Omental fat pad (tissue), 4 donors: ENCODE results near the gene RGS14. TPM values are rescaled to one million over a fixed set of nuclear protein-coding genes. Genes with fewer than 3 reads are reported as not detected.

Experiments
- ATAC-seq: fragments of 150-250 bp; one replicate; pipeline ENCODE4 v1.9.1; 2016; ENCODE audit warnings: mild to moderate bottlenecking, moderate library complexity; ENCODE audit not compliant: low FRiP score
- DNase-seq: peaks from one replicate; pipeline ENCODE4 v3.0.0-alpha.2; 2019; ENCODE audit warnings: low spot score
- total RNA-seq, 4 donors: library from RNA; depleted of rRNA; stranded (reverse); fragments of >200 nt; gene quantifications; one replicate each; pipeline ENCODE4 v1.1.0, GENCODE V29; 2016
- TF ChIP-seq, protein P1 (sequence below), 3 donors: fragments of 450-650 bp; IDR thresholded peaks; one replicate each; pipeline ENCODE4 v1.5.1; 2016 to 2017; ENCODE audit warnings: antibody characterized with exemption in 3 of 3, mild to moderate bottlenecking in 3 of 3, moderate library complexity in 2 of 3

Gene RGS14
- total RNA-seq, 4 donors from 2014 or later, result 7.1 to 25.1 (median 8.2) TPM

DNA sequence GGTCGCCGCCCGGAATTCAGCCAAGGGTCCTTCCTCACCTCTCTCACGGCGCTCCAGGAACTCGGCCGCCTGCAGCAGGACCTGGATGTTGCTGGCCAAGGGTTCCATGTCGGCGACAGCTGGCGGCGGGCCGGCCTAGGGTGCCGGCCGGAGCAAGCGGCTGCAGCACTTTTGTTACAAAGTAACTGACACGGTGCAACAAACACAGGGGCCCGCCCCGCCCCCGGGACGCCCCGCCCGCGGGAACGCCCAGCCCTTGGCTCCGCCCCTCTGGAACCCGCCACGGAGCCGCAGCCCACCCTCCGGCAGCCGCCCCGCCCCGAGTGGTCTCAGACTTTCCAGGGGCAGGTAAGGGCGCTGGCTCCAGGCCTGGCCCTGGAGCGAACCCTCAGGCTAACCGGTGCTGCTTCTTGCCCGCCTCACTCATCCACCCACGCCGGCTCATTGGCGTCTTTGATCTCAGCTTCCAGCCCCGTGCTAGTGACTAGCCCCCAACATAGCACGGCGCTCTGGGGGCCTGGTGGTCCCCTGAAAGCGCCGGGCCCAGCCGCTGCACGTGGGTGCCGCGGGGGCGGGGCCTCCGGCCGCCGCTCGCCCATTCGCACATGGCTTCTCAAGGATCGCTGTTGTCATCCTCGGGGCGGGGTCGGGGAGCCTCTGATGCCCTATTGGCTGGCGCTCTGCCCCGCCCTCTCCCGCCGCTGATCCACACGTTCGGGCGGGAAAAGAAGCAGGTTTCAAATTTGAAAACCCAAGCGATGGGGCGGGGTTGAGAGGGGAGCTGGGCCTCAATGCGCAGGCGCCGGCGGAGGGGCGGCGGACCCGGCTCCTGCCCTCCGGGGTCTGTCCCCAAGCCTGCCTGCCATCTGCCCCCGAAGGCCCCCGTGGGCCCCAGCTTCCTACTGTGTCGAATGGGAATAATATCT lies 45.7 kb upstream of the RGS14 start, which contains the start of gene MXD3:
Gene MXD3 (minus strand): TSS at position 176 of the 926 bp plus-strand sequence. CDS start 68 bp downstream, at position 108.
- ATAC-seq, result peak; percentile 81
- TF ChIP-seq, protein P1, sequence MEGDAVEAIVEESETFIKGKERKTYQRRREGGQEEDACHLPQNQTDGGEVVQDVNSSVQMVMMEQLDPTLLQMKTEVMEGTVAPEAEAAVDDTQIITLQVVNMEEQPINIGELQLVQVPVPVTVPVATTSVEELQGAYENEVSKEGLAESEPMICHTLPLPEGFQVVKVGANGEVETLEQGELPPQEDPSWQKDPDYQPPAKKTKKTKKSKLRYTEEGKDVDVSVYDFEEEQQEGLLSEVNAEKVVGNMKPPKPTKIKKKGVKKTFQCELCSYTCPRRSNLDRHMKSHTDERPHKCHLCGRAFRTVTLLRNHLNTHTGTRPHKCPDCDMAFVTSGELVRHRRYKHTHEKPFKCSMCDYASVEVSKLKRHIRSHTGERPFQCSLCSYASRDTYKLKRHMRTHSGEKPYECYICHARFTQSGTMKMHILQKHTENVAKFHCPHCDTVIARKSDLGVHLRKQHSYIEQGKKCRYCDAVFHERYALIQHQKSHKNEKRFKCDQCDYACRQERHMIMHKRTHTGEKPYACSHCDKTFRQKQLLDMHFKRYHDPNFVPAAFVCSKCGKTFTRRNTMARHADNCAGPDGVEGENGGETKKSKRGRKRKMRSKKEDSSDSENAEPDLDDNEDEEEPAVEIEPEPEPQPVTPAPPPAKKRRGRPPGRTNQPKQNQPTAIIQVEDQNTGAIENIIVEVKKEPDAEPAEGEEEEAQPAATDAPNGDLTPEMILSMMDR (IDR thresholded peaks at IDR 0.05), result no peak
- DNase-seq, result peak; percentile 85

- TF ChIP-seq, protein P1 (IDR thresholded peaks at IDR 0.05), result no peak
- DNase-seq, result no peak
- ATAC-seq, result no peak
Observed at GRCh38 chr5:177312649-177313181, 45.0 kb upstream of the RGS14 start.

- DNase-seq, result no peak
- TF ChIP-seq, protein P1 (IDR thresholded peaks at IDR 0.05), result no peak
- ATAC-seq, result no peak
Observed at GRCh38 chr5:177313561-177314259, 44.0 kb upstream of the RGS14 start.

DNA sequence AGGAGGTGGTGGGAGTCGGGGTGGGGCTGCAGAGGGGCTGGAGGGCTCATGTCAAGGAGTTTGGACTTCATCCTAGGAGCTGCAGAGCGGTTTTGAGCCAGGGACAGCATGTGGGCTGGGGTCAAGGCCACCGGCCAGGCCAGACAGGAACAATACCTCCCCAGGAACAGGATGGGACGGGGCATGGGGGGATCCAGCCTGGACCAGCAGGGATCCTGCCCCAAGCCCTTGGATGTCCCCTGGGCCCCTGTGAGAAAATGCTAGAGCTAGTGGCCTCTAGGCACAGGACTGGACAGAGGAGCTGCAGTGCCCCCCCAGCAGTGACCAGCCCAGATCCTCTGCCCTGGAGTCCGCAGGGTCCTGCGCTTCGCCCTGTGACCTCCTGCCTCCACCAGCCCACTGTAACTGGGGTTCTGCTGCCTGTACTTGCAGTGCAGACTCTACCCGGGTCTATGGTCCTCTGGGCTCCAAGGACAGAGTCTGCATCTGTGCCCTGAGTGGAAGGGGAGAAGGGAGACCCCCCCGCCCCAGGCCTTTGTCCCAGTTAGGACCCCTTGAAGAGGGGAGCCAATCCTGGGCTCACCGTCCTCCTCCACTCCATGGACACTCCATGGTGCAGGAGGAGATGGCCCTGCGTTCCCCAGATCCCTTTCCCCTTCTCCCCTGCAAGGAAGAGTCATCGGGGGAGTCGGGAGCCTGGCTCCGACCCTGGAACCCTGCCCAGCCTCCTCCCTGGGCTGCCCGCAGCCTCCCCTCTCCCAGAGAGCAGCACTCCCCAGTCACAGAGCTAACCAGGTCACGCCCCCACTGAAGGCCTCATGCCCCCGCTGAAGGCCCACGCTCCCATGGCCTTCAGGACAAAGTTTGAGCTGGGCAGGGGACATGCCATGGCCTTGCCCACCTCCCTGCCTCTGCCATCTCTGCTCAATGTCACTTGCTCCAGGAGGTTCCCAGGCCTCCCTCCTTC lies 43.1 kb upstream of the RGS14 start:
- TF ChIP-seq, protein P1 (IDR thresholded peaks at IDR 0.05), result no peak
- ATAC-seq, result no peak
- no peak for DNase-seq

DNA sequence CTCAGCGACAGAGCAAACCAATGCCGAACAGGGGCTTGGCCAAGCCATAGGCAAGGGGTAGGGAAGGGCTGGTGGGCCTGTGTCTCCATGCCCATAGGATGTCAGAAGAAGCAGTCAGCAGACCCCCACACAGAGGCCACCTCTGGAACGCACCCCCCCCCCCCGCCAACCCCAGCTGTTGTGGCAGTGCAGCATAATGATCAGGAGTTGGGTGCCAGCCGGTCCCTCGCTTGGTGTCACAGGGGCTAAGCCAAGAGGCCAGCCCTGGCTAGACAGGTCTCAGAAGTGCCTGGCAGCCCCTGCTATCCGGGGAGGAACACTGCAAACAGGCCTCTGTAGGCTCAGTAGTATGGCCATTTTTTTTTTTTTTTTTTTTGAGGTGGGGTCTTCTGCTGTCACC lies 42.3 kb upstream of the RGS14 start:
- ATAC-seq (no peak), DNase-seq (no peak)
- TF ChIP-seq, protein P1 (IDR thresholded peaks at IDR 0.05), result no peak

GRCh38 chr5:177316005-177316404 lies 41.7 kb upstream of the RGS14 start:
- ATAC-seq, result no peak
- TF ChIP-seq, protein P1 (IDR thresholded peaks at IDR 0.05), result no peak
- no peak for DNase-seq
